ENCODE data around the gene LALBA. TPM values are rescaled to one million over a fixed set of nuclear protein-coding genes. Genes with fewer than 3 reads are reported as not detected.
"Not testable (repeated sequence)": the region's sequence is repeated elsewhere in the genome, so short reads cannot be mapped to it uniquely, and the experiment has no call there.

LALBA gene
- total and polyA plus RNA-seq, 9 donors: not detected

GRCh38 chr12:48536602-48537001 lies 33.2 kb downstream of the LALBA start:
- H3K9me3 ChIP-seq (replicated peaks; ENCODE audit: control insufficient read depth, low read depth, low read length): peaks cover 3% of the 10 kb centered on the region
- DNase-seq: no peak
- WGBS (ENCODE audit: insufficient coverage): no CpG with 5 or more reads among the region's 1 CpG

DNA sequence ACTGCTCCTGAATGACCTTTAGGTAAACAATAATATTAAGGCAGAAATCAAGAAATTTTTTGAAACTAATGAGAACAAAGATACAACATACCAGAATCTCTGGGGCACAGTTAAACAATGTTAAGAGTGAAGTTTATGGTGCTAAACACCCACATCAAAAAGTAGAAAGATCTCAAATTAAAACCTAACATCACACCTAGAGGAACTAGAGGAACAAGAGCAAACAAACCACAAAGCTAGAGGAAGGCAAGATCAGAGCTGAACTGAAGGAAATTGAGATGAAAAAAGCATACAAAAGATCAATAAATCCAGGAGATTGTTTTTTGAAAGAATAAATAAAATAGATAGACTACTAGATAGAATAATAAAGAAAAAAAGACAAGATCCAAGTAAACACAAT lies 37.2 kb downstream of the LALBA start:
- H3K9me3 ChIP-seq (replicated peaks; ENCODE audit: control insufficient read depth, low read depth, low read length): peaks cover 3% of the 10 kb centered on the region
- no peaks in the 10 kb centered on the region for H3K4me1 ChIP-seq (ENCODE audit: control insufficient read depth, insufficient read depth, low read length)
- no peaks in the 10 kb centered on the region for H3K36me3 ChIP-seq (ENCODE audit: control insufficient read depth, insufficient read depth, low read length)
- no peak overlapping the region for H3K27ac ChIP-seq (ENCODE audit: low read length)
- H3K27me3 ChIP-seq (ENCODE audit: control insufficient read depth, insufficient read depth, low read length): no peaks in the 10 kb centered on the region
- no peak overlapping the region for H3K4me3 ChIP-seq (ENCODE audit: low read length)
- DNase-seq: no peak

More at GRCh38 chr12:48536602-48537001, 33.2 kb downstream of the LALBA start:
- Histone ChIP-seq H3K27ac (ENCODE audit: low read length) (no peak overlapping the region), H3K36me3 (ENCODE audit: control insufficient read depth, insufficient read depth, low read length) (no peaks in the 10 kb centered on the region), H3K27me3 (ENCODE audit: control insufficient read depth, insufficient read depth, low read length) (no peaks in the 10 kb centered on the region), H3K4me3 (ENCODE audit: low read length) (no peak overlapping the region), H3K4me1 (ENCODE audit: control insufficient read depth, insufficient read depth, low read length) (no peaks in the 10 kb centered on the region)

- Histone ChIP-seq H3K4me1 (ENCODE audit: control insufficient read depth, insufficient read depth, low read length) (no peaks in the 10 kb centered on the region), H3K9me3 (replicated peaks; ENCODE audit: control insufficient read depth, low read depth, low read length) (no peaks in the 10 kb centered on the region), H3K27ac (ENCODE audit: low read length) (no peak overlapping the region), H3K36me3 (ENCODE audit: control insufficient read depth, insufficient read depth, low read length) (no peaks in the 10 kb centered on the region), H3K4me3 (ENCODE audit: low read length) (no peak overlapping the region), H3K27me3 (ENCODE audit: control insufficient read depth, insufficient read depth, low read length) (no peaks in the 10 kb centered on the region)
- WGBS (ENCODE audit: insufficient coverage): 93% methylated on average over 40 of the region's 44 CpGs
- DNase-seq: no peak
These were observed 41.8 kb downstream of the LALBA start for GRCh38 chr12:48527891-48528670.

- Histone ChIP-seq H3K27ac (ENCODE audit: low read length) (no peak within 1 kb of the TSS), H3K36me3 (ENCODE audit: control insufficient read depth, insufficient read depth, low read length) (no peaks in the 10 kb centered on the region), H3K4me1 (ENCODE audit: control insufficient read depth, insufficient read depth, low read length) (no peaks in the 10 kb centered on the region), H3K4me3 (ENCODE audit: low read length) (no peak within 1 kb of the TSS), H3K27me3 (ENCODE audit: control insufficient read depth, insufficient read depth, low read length) (no peaks in the 10 kb centered on the region), H3K9me3 (replicated peaks; ENCODE audit: control insufficient read depth, low read depth, low read length) (no peaks in the 10 kb centered on the region)
- 81% methylated on average over 3 of the region's 5 CpGs for WGBS (ENCODE audit: insufficient coverage)
- no peak for DNase-seq
These were observed 44.5 kb downstream of the LALBA start, which contains the start of gene OR8S1 for GRCh38 chr12:48525332-48525731. TSS of gene OR8S1 (plus strand) at chr12:48525632. CDS start at chr12:48525632, 0 bp downstream.

GRCh38 chr12:48520381-48520780 lies 49.5 kb downstream of the LALBA start:
- not testable (repeated sequence) for H3K36me3 ChIP-seq (ENCODE audit: control insufficient read depth, insufficient read depth, low read length); H3K4me3 ChIP-seq (ENCODE audit: low read length); H3K27me3 ChIP-seq (ENCODE audit: control insufficient read depth, insufficient read depth, low read length); H3K4me1 ChIP-seq (ENCODE audit: control insufficient read depth, insufficient read depth, low read length); DNase-seq; H3K9me3 ChIP-seq (replicated peaks; ENCODE audit: control insufficient read depth, low read depth, low read length); H3K27ac ChIP-seq (ENCODE audit: low read length)
- 78% methylated on average over 9 of the region's 24 CpGs for WGBS (ENCODE audit: insufficient coverage)

Other genes starting within 250 kb of the LALBA start
- gene ZNF641, start 219.1 kb downstream of the LALBA start, total RNA-seq: 17.8 TPM
- gene ZNF641, start 219.1 kb downstream of the LALBA start, polyA plus RNA-seq (ENCODE audit: insufficient read depth in 1 of 8, insufficient read length in 8 of 8, low replicate concordance in 1 of 8): 10 to 100 TPM; 10.5 to 16.4 (median 14.5) TPM
- gene ANP32D, start 97.5 kb downstream of the LALBA start, total RNA-seq: not detected
- under 1 TPM in 1 of 8 donors, not detected in 7; 0.15 TPM for gene ANP32D, start 97.5 kb downstream of the LALBA start, polyA plus RNA-seq (ENCODE audit: insufficient read depth in 1 of 8, insufficient read length in 8 of 8, low replicate concordance in 1 of 8)
- gene C12orf54, start 87.5 kb downstream of the LALBA start, total RNA-seq: 0.31 TPM
- under 1 TPM in 7 of 8 donors, not detected in 1; 0.25 to 0.68 (median 0.38) TPM for gene C12orf54, start 87.5 kb downstream of the LALBA start, polyA plus RNA-seq (ENCODE audit: insufficient read depth in 1 of 8, insufficient read length in 8 of 8, low replicate concordance in 1 of 8)
- not detected for gene OR8S1, start 44.4 kb downstream of the LALBA start, total RNA-seq
- not detected for gene OR8S1, start 44.4 kb downstream of the LALBA start, polyA plus RNA-seq (ENCODE audit: insufficient read depth in 1 of 8, insufficient read length in 8 of 8, low replicate concordance in 1 of 8)
- gene KANSL2, start 112.2 kb upstream of the LALBA start, total RNA-seq: 36.6 TPM
- 10 to 100 TPM; 26.1 to 32.2 (median 29.7) TPM for gene KANSL2, start 112.2 kb upstream of the LALBA start, polyA plus RNA-seq (ENCODE audit: insufficient read depth in 1 of 8, insufficient read length in 8 of 8, low replicate concordance in 1 of 8)
- gene CCNT1, start 146.7 kb upstream of the LALBA start, total RNA-seq: 19.2 TPM
- gene CCNT1, start 146.7 kb upstream of the LALBA start, polyA plus RNA-seq (ENCODE audit: insufficient read depth in 1 of 8, insufficient read length in 8 of 8, low replicate concordance in 1 of 8): 10 to 100 TPM; 13.3 to 19.6 (median 16.1) TPM
- 25.6 TPM for gene ADCY6, start 219.0 kb upstream of the LALBA start, total RNA-seq
- 10 to 100 TPM; 30.3 to 46.0 (median 38.3) TPM for gene ADCY6, start 219.0 kb upstream of the LALBA start, polyA plus RNA-seq (ENCODE audit: insufficient read depth in 1 of 8, insufficient read length in 8 of 8, low replicate concordance in 1 of 8)
- gene CACNB3, start 248.4 kb upstream of the LALBA start, total RNA-seq: 10.6 TPM
- 10 to 100 TPM; 15.2 to 30.8 (median 20.2) TPM for gene CACNB3, start 248.4 kb upstream of the LALBA start, polyA plus RNA-seq (ENCODE audit: insufficient read depth in 1 of 8, insufficient read length in 8 of 8, low replicate concordance in 1 of 8)

Data from muscle of leg (tissue), 11 donors.